Erythroblast (primary cell): ENCODE data around the gene SRP19.

Experiments used
- GATA1 ChIP-seq: IDR thresholded peaks from 2 replicates; pipeline ENCODE4 v1.6.1; 2011; ENCODE audit warnings: low read depth, mild to moderate bottlenecking, control low read depth, low read length, moderate library complexity
- POLR2A ChIP-seq: IDR thresholded peaks from 2 replicates; pipeline ENCODE4 v1.6.1; 2011; ENCODE audit warnings: mild to moderate bottlenecking, low read length

GRCh38 chr5:112844489-112844888, 16.6 kb upstream of the SRP19 start:
- no peak for TF ChIP-seq POLR2A
- no peak for TF ChIP-seq GATA1
